HG03571 (cell line): ENCODE data around the gene CCNE1.
"Not testable (repeated sequence)": the region's sequence is repeated elsewhere in the genome, so short reads cannot be mapped to it uniquely, and the experiment has no call there.

ENCODE experiments used
- ATAC-seq: cut with Tn5 transposase; IDR thresholded peaks from one replicate; pipeline ENCODE4 v1.9.1; 2021; ENCODE audit not compliant: unreplicated experiment

CCNE1 gene

GRCh38 chr19:29785955-29786589, 25.7 kb upstream of the CCNE1 start:
- no peak for ATAC-seq

DNA sequence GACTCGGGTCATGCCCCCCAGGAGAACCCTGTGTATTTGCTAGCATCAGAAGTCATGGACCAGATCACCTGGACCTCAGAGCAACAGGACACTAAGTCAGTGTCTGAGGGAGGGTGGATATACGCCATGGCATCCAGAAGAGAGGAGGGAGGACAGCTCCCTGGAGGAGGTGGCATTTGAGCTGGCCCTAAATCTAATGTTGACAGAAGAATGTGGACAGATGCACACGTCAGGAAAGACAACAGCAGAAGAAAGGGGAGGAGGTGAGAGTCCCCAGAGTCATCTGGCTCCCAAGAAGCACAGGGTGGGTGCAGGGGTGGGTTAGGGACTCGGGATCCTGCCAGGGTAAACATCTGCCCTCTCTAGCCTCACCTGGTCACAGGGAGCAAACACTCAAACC, 24.5 kb upstream of the CCNE1 start:
- ATAC-seq = no peak

DNA sequence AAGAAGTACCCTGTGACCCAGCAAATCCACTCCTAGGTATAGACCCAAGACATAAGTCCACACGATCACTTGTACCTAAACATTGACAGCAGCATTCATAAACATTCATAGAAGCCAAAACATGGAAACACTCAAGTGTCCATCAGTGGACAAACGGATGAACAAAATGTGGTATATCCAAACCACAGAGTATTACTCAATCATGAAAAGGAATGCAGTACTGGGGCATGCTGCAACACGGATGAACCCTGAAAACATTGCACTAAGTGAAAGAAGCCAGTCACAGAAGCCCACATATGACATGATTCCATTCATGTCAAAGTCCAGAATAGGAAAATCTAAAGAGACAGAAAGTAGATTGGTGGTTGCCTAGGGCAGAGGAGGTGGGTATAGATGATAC, 22.8 kb upstream of the CCNE1 start:
- ATAC-seq = no peak

GRCh38 chr19:29793116-29793727, 18.6 kb upstream of the CCNE1 start:
- no peak for ATAC-seq

DNA sequence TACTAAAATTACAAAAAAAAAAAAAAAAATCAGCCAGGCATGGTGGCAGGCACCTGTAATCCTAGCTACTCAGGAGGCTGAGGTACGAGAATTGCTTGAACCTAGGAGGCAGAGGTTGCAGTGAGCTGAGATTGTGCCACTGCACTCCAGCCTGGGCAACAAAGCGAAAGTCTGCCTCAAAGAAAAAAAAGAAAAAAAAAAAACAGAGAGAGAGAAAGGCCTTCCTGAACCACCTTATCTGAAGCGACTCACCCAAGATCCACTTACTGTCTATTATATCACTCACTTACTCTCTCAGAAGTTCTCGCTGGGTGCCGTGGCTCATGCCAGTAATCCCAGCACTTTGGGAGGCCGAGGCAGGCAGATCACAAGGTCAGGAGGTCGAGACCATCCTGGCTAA, 17.3 kb upstream of the CCNE1 start:
- ATAC-seq = not testable (repeated sequence)

DNA sequence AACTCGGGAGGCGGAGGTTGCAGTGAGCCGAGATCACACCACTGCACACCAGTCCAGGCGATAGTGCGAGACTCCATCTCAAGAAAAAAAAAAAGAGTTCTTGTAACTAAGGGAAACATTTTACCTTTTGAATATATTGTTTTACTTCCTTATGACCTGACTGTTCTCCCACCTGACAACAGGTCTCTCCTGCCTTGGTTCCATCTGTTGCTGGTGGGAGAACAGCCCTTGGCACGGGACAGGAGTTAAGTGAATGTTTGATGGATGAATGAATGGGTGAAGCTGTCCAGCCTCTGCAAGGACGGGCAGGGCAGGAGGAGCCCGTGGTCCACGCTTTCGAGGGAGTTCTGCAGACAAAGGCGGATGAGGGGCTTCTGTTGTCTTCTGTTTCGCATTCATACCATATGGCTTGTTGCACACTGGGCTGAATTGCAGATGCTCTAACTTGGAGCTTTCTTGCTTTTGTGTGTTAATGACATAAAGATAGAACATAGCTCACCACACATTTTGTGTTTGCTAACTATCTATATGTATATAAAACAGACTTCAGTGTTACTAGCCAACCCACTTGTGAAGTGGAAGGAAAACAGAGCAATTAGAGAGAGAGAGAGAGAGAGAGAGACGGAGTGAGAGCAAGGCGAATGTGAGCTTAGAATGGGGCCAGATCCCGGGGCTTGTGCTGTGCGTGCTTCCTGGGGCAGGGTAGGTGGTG, 16.2 kb upstream of the CCNE1 start:
- ATAC-seq = no peak

DNA sequence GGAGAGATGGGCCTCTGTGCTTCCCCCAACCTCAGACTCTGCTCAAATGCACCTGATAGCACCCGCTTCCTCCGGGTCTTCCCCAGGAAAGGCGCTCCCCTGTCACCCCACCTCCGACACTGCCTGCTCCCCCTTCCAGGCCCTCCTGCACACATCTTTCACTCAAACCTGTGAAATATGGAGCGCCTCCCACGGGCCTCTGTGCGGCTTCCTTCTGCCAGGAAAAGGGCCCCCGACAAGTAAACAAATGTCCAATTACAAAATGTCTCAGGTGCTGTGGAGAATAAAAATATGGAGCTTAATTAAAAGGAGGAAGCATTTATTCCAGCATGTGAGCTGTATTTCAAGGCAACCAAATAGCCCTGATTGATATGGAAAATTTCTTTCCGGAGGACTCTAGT, 15.6 kb upstream of the CCNE1 start:
- ATAC-seq = no peak

DNA sequence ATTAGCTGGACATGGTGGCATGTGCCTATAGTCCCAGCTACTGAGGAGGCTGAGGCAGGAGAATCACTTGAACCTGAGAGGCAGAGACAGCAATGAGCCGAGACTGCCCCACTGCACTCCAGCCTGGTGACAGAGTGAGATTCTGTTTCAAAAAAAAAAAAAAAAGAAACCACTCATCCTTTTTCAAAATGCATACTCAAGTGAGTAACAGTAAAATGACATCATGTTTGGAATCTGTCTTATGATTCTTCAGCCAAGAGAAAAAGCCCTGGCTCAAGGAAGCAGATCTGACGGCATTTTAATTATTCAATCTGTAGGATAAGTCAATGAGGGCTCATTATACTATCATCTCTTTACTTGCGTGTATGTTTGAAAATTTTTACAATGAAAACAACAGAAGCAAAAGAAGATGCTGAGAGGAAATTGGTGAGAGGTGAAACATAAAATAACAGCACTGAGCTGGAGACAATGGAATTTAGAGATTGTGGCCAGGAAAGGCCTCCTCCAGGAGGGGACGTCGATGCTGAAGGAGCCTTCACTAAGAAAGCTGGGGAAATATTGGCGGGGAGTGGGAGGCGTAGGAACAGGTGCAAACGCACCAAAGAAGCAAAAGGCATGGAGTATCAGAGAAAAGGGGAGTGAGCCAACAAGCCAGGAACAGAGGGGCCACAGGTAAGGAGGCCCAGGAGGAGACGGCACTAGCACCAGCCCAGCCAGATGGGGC, 12.9 kb upstream of the CCNE1 start:
- no peak for ATAC-seq

GRCh38 chr19:29800100-29800825, 11.5 kb upstream of the CCNE1 start:
- ATAC-seq = no peak

- not testable (repeated sequence) for ATAC-seq
Observed at GRCh38 chr19:29803951-29804350, 7.8 kb upstream of the CCNE1 start.

- ATAC-seq = peak; percentile 87
Observed at GRCh38 chr19:29804493-29804892, 7.3 kb upstream of the CCNE1 start.

DNA sequence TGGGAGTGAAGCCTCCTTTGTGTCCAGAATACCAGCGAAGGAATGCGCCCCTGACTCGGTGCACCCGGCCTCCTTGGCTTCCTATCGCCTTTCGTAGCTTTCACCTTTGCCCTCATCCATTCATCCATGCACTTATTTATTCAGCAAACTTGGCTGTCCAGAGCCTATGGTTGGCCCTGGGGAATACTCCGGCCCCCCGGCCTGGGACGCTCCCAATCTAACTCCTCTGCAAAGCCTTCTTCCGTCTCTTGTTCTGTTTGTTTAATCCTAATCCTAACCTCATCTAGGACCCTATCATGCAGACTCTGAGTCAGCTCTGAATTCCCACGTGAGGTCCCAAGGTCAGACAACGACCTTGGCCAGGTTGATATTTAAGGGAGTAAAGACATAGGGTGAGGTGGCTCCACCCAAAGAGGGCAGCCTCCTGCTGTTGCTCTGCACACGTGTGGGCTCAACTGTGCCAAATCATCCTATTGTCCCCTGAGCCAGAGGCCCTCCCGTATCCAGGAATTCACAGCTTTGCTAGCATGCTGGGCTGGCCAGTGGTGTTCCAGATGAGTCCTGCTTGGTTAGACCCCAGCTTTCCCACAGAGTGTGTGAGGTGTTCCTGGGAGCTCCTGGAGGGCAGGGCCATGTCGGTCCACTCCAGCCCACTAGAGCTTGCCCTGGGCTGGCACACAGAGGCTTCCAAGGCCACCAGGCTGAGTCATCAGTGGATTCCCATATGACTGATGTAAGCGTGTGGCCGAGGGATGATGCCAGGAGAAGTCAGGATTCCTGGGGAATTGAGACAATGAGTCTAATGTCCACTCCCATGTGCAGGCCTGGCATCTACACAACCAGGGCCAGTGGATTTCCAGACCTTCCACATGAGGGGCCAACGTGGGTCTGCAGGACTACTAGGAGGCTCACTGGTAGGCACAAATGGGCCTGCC, 6.5 kb upstream of the CCNE1 start:
- no peak for ATAC-seq

DNA sequence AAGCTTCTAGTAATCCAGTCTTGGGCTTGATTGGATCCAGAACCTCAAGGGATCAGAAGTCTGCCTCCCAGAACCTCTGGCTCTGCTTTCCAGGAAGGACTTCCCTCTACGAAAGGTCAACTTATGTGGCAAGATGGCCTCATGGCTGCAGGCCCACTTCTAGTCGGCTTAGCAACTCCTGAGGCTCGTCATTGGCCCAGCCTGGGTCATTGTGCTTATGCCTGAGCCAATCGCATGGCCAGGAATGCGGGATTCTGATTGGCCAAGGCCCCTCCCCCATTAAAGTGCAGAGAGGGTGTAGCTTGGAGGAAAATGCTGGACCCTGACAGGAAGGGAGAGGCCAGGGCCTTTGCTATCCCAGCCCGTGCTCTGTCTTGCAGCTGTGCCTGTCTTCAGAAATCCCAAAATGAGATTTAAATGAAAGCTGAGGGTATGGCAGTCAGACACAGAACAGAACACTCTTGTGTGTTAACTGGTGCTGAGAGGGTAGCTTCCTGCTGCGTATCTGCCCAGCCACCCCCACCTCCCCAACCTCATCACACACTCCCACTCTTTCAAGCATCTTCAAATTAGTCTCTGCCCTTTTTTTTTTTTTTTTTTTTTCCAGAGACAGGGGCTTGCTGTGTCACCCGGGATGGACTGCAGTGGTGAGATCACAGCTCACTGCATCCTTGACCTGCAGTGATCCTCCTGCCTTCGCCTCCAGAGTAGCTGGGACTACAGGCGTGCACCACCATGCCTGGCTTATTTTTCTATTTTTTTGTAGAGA, 5.5 kb upstream of the CCNE1 start:
- ATAC-seq = no peak

DNA sequence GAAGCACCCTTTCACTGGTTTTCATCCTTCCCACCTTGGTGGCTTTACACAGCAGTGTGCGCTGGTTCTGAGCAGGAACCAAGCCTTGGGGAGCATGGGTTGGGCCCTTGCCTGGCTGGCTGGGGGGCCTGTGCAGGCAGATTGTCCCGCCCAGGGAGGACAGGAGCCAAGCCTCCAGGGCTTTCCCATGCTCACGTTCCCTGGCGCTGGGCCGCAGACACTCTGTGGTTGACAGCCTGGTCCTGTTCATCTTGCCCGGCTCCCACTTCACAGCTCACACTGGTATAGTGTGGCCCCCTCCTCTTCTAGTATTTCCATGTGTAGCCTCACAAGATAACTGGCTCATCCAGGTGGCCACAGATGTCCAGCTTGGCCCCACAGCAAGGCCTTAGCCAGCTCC, 4.6 kb upstream of the CCNE1 start:
- no peak for ATAC-seq

DNA sequence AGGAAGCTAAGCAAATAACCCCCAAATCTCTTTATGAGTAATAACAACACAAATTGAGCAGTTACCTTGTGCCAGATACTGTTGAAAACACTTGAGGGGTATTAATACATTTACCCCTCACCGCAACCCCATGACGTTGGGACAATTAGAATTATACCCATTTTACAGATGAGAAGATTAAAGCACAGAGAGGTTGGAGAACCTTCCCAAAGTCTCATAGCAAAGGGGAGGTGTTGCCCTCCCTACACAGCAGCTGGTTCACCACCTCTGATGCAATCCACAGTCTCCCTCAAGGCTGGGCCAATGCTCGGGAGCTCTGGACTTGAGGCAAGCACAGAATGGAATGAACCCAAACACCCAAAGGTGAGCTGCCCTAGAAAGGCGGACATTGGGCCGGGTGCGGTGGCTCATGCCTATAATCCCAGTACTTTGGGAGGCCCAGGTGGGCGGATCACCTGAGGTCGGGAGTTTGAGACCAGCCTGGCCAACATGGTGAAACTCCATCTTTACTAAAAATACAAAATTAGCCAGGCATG, 3.9 kb upstream of the CCNE1 start:
- ATAC-seq = no peak

DNA sequence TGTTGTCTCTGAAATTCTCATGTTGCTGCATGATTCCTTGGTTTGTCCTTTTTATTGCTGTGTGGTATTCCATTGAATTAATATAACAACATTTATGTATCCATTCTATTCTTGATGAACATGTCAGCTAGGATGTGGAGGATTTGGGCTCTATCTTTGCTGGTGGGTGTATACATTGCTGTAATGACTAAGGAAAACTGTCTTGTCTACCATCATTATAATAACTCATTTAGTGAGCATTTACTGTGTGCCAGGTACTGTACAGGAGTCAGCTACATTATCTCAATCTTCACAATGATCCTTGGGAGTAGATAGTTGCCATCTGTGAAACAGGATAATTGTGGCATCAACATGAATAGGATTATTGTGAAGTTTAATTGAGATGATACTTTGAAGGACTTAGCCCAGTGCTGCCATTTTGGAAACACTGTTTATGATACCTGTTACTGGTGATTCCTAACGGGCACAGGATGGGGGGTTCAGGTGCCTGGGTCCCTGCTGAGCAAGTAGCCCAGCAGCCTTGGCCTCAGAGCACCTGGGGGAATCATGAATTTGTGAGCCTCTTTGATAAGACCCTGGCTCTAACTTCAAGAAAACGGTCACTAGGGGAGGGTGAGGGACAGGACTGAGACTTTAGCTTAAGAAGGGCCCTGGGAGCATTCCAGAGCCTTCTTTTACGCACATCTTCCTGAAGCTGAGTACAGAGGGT, 1.8 kb upstream of the CCNE1 start:
- no peak for ATAC-seq

GRCh38 chr19:29810504-29810871, 1.3 kb upstream of the CCNE1 start:
- no peak for ATAC-seq

GRCh38 chr19:29812080-29812880, 489 bp downstream of the CCNE1 start:
- peak; percentile 16 for ATAC-seq
